ENCODE results near the gene DUOX1. TPM values are rescaled to one million over a fixed set of nuclear protein-coding genes. Genes with fewer than 3 reads are reported as not detected.

Gene DUOX1
- total and polyA plus RNA-seq, 2 donors (not counting 3 experiments of a cell fraction or from before 2014, with no cell fraction given): not detected

- no peaks in the 10 kb centered on the region for H3K79me2 ChIP-seq (ENCODE audit: control insufficient read depth, insufficient read depth, low read length)
- H3K9me1 ChIP-seq (replicated peaks; ENCODE audit: control insufficient read depth, extremely low read depth, insufficient read depth, low read length): no peaks in the 10 kb centered on the region
- no peaks in the 10 kb centered on the region for H3K4me1 ChIP-seq (ENCODE audit: control insufficient read depth, extremely low read depth, insufficient read depth, low read length)
- no peak overlapping the region for H3K4me2 ChIP-seq (ENCODE audit: insufficient read depth, low read length)
- ChIA-PET CTCF (interaction anchor here (3.6 kb wide), 1 partner anchor 26 kb away, joined by 9 read pairs; no protein-coding TSS in a partner anchor), POLR2A (no interaction called here)
- dilution Hi-C loops (cut with MboI; ENCODE audit: extremely low pct_ligation_motif_present, low sequenced_read_pairs) (no loop called here), intact Hi-C loops (cut with micrococcal nuclease) (no loop called here)
- H2AFZ ChIP-seq (ENCODE audit: low read depth, low read length): no peak overlapping the region
- H3K27me3 ChIP-seq (ENCODE audit: control insufficient read depth in 2 of 2, insufficient read depth in 2 of 2, low read length in 2 of 2): no peaks in the 10 kb centered on the region
- no peaks in the 10 kb centered on the region for H3K9me3 ChIP-seq (replicated peaks; ENCODE audit: control insufficient read depth, insufficient read depth, low read length)
- no peak overlapping the region for H3K27ac ChIP-seq (ENCODE audit: insufficient read depth, low read depth, low read length)
- no peaks in the 10 kb centered on the region for H3K36me3 ChIP-seq (ENCODE audit: control insufficient read depth in 2 of 2, extremely low read depth in 1 of 2, insufficient read depth in 2 of 2, low read length in 2 of 2)
- no peak overlapping the region for H3K4me3 ChIP-seq (replicated peaks in 1 of 3; ENCODE audit: insufficient read depth in 1 of 3, low read depth in 1 of 3, low read length in 3 of 3)
- no peak for DNase-seq (ENCODE audit: low read depth, low spot score)
- H4K20me1 ChIP-seq (replicated peaks; ENCODE audit: control insufficient read depth, extremely low read depth, insufficient read depth, low read length): no peaks in the 10 kb centered on the region
- no TSS peak for BruUV-seq (replicated peaks)
- no peak for FAIRE-seq
- H3K9ac ChIP-seq (replicated peaks; ENCODE audit: extremely low read depth, insufficient read depth, low read length): no peak overlapping the region
- TF ChIP-seq EZH2 (IDR thresholded peaks at IDR 0.05; ENCODE audit: borderline replicate concordance, low read depth, low read length, severe bottlenecking): no peak
Measured at GRCh38 chr15:45143946-45144345, 14.2 kb downstream of the DUOX1 start.

GRCh38 chr15:45144775-45145174 is 15.0 kb downstream of the DUOX1 start:
- Histone ChIP-seq H3K9me3 (replicated peaks; ENCODE audit: control insufficient read depth, insufficient read depth, low read length) (no peaks in the 10 kb centered on the region), H3K79me2 (ENCODE audit: control insufficient read depth, insufficient read depth, low read length) (no peaks in the 10 kb centered on the region), H3K27me3 (ENCODE audit: control insufficient read depth in 2 of 2, insufficient read depth in 2 of 2, low read length in 2 of 2) (no peaks in the 10 kb centered on the region), H3K4me1 (ENCODE audit: control insufficient read depth, extremely low read depth, insufficient read depth, low read length) (no peaks in the 10 kb centered on the region), H3K9me1 (replicated peaks; ENCODE audit: control insufficient read depth, extremely low read depth, insufficient read depth, low read length) (no peaks in the 10 kb centered on the region), H3K36me3 (ENCODE audit: control insufficient read depth in 2 of 2, extremely low read depth in 1 of 2, insufficient read depth in 2 of 2, low read length in 2 of 2) (no peaks in the 10 kb centered on the region), H2AFZ (ENCODE audit: low read depth, low read length) (no peak overlapping the region), H3K9ac (replicated peaks; ENCODE audit: extremely low read depth, insufficient read depth, low read length) (no peak overlapping the region), H3K27ac (ENCODE audit: insufficient read depth, low read depth, low read length) (no peak overlapping the region), H3K4me3 (replicated peaks in 1 of 3; ENCODE audit: insufficient read depth in 1 of 3, low read depth in 1 of 3, low read length in 3 of 3) (no peak overlapping the region), H4K20me1 (replicated peaks; ENCODE audit: control insufficient read depth, extremely low read depth, insufficient read depth, low read length) (no peaks in the 10 kb centered on the region), H3K4me2 (ENCODE audit: insufficient read depth, low read length) (no peak overlapping the region)
- TF ChIP-seq GATA2 (IDR thresholded peaks at IDR 0.05; ENCODE audit: insufficient read depth, insufficient read length, low read depth, low read length): no peak
- no peak for TF ChIP-seq CTCF (IDR thresholded peaks at IDR 0.05; ENCODE audit: extremely low read depth in 1 of 2, insufficient read depth in 1 of 2, low read depth in 1 of 2, low read length in 2 of 2)
- no peak for TF ChIP-seq POLR2AphosphoS5 (IDR thresholded peaks at IDR 0.05; ENCODE audit: insufficient read depth, low read depth, low read length)
- TF ChIP-seq FOS (IDR thresholded peaks at IDR 0.05; ENCODE audit: borderline replicate concordance, insufficient read depth, low read length): no peak
- no TSS peak for BruUV-seq (replicated peaks)
- POLR2A ChIA-PET: no interaction called here
- DNase-seq (ENCODE audit: low read depth, low spot score) (no peak), FAIRE-seq (no peak)
- CTCF ChIA-PET: interaction anchor here (1.3 to 3.6 kb wide), 2 partner anchors 12 to 27 kb away, joined by 5 to 9 read pairs; no protein-coding TSS in a partner anchor
- intact Hi-C loops (cut with micrococcal nuclease) (no loop called here), dilution Hi-C loops (cut with MboI; ENCODE audit: extremely low pct_ligation_motif_present, low sequenced_read_pairs) (no loop called here)
